Heart left ventricle (tissue), 13 donors: ENCODE measurements around the gene FNIP1.

Experiments used
- CTCF ChIP-seq, 12 donors: fragments of 200-600 bp; sonication (generic) in 4 of 12; IDR thresholded peaks; one replicate each; pipeline versions ENCODE4 v1.5.0 to v1.8.0; 2018 to 2022; ENCODE audit warnings: antibody characterized with exemption in 12 of 12, mild to moderate bottlenecking in 5 of 12
- POLR2A ChIP-seq, 2 donors: fragments of 450-650 bp; IDR thresholded peaks; one replicate each; pipeline ENCODE4 v1.6.1; 2017; ENCODE audit warnings: antibody characterized with exemption in 2 of 2, mild to moderate bottlenecking in 2 of 2, moderate library complexity in 2 of 2
- donor health status: ischemic (EF 13 %, LVEDD 7.1; RV severe dilation, severe dysfunction).
- donor health status: DM: no; HTN: yes; CAD: no.
- donor health status: DM: no; HTN: no; CAD: no.
- donor health status: ischemic (EF 25% LVEDD 6.9; RV normal size, moderate dysfunction).
- donor health status: ischemic (EF 25% LVEDD 5.7; RV mildly dilated, moderate dysfunction).
- donor health status: ischemic (EF 35%, LVEDD 5.7; RV mildly dilated, moderate dysfunction).
- donor health status: nonischemic (EF 11% LVEDD 7.7; RV severe dilation, severe dysfunction).
- donor health status: DM: yes; HTN: yes; CAD: no.
- donor health status: PGD.
- donor health status: ischemic (EF 29% LVEDD 5.4; RV normal size, mild dysfunction).
- donor health status: nonischemic (EF 23%, LVEDD 6.1; RV moderate dilation, normal function).

- TF ChIP-seq CTCF (IDR thresholded peaks at IDR 0.05) = no peak
- TF ChIP-seq POLR2A (IDR thresholded peaks at IDR 0.05) = no peak
Measured at GRCh38 chr5:131677115-131677514, 119.7 kb downstream of the FNIP1 start.
